MM.1S (cell line): Measurements from ENCODE around the gene SPCS3.
A peak's percentile ranks its signal among the peaks of the same experiment; 100 is the strongest.

ENCODE experiments used
- EZH2 ChIP-seq: fragments of 300-600 bp; sonication (generic); optimal IDR thresholded peaks from 2 replicates; pipeline ENCODE3; 2017; ENCODE audit warnings: low read depth, mild to moderate bottlenecking, antibody characterized with exemption, low read length, mixed read lengths
- EZH2phosphoT487 ChIP-seq: fragments of 300-600 bp; sonication (generic); IDR thresholded peaks from 2 replicates; pipeline ENCODE4 v1.6.1; 2018; ENCODE audit warnings: antibody characterized with exemption, low read length
- TF ChIP-seq, protein P1 (sequence below): fragments of 300-600 bp; sonication (generic); IDR thresholded peaks from 2 replicates; pipeline ENCODE4 v1.5.1; 2016; ENCODE audit warnings: antibody characterized with exemption, low read length, mixed read lengths

DNA sequence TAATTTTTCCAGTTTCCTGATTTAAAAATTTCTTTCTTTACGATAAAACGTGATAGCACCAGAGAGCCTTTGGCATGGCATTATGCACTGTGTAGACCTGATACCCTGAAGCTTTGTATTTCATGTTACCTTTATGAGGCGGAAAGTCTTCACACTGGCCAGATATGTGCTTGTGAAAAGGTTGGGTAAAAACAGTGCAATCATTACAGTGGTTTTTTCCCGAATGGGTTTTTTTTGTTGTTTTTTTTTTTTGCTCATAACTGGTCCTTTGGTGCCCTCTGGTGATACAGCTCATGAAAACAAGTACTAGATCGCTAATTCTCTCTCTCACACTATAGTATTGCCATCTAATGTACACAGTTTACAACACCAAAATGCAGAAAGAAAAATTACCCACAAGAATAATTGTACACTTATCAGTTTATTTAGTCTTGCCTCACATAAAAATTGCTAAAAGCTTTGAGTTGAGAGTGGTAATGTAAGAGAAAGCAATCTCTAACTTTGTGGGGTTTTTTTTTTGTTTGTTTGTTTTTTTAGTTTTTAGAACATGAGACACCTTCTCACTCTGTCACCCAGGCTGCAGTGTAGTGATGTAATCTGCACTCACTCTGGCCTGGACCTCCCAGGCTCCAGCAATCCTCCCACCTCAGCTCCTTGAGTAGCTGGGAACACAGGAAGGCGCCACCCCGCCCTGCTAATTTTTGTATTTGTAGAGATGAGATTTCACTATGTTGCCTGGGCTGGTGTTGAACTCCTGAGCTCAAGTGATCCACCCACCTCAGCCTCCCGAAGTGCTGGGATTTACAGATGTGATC, 21.3 kb downstream of the SPCS3 start:
- TF ChIP-seq EZH2phosphoT487: no peak
- TF ChIP-seq, protein P1, sequence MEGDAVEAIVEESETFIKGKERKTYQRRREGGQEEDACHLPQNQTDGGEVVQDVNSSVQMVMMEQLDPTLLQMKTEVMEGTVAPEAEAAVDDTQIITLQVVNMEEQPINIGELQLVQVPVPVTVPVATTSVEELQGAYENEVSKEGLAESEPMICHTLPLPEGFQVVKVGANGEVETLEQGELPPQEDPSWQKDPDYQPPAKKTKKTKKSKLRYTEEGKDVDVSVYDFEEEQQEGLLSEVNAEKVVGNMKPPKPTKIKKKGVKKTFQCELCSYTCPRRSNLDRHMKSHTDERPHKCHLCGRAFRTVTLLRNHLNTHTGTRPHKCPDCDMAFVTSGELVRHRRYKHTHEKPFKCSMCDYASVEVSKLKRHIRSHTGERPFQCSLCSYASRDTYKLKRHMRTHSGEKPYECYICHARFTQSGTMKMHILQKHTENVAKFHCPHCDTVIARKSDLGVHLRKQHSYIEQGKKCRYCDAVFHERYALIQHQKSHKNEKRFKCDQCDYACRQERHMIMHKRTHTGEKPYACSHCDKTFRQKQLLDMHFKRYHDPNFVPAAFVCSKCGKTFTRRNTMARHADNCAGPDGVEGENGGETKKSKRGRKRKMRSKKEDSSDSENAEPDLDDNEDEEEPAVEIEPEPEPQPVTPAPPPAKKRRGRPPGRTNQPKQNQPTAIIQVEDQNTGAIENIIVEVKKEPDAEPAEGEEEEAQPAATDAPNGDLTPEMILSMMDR: peak; percentile 62
- TF ChIP-seq EZH2: no peak
